Calu3 (cell line): ENCODE measurements around the gene MLLT1. TPM values are rescaled to one million over a fixed set of nuclear protein-coding genes. Genes with fewer than 3 reads are reported as not detected.

Source experiments
- BruUV-seq: library from RNA; stranded (reverse); fragments of 400-500 nt; replicated peaks from 2 replicates; lab custom pipeline; 2021; lab: Mats Ljungman, UMichigan
- CTCF ChIA-PET: fragments of 300-600 bp; sonication (Branson Sonifier 250); formaldehyde crosslinking; loops from one replicate; lab custom pipeline; 2022; ENCODE audit warnings: antibody characterized with exemption; lab: Charles Lee
- DNase-seq: peaks from one replicate; pipeline ENCODE4 v3.0.0; 2022
- H3K27ac Mint-ChIP-seq: one replicate; pipeline ENCODE4 v1.8.0; 2022; ENCODE audit warnings: mixed read lengths; ENCODE audit not compliant: unreplicated experiment
- H3K27me3 Mint-ChIP-seq: one replicate; pipeline ENCODE4 v1.8.0; 2022; ENCODE audit warnings: mixed read lengths; ENCODE audit not compliant: unreplicated experiment
- H3K36me3 Mint-ChIP-seq: one replicate; pipeline ENCODE4 v1.8.0; 2022; ENCODE audit warnings: mild to moderate bottlenecking, moderate library complexity, mixed read lengths; ENCODE audit not compliant: insufficient read depth, unreplicated experiment
- H3K4me1 Mint-ChIP-seq: one replicate; pipeline ENCODE4 v1.8.0; 2022; ENCODE audit warnings: mild to moderate bottlenecking, low read depth, mixed read lengths; ENCODE audit not compliant: unreplicated experiment
- H3K4me3 Mint-ChIP-seq: one replicate; pipeline ENCODE4 v1.8.0; 2022; ENCODE audit warnings: mild to moderate bottlenecking, low read depth, moderate library complexity, mixed read lengths; ENCODE audit not compliant: unreplicated experiment
- H3K9me3 Mint-ChIP-seq: one replicate; pipeline ENCODE4 v1.8.0; 2022; ENCODE audit warnings: low read depth, mixed read lengths; ENCODE audit not compliant: unreplicated experiment
- intact Hi-C: fragments of 100-400 bp; cut with micrococcal nuclease; formaldehyde crosslinking; loops from one replicate; pipeline ENCODE4 v1.10.0; 2022; ENCODE audit not compliant: unreplicated experiment
- total RNA-seq: library from RNA; stranded (reverse); gene quantifications from 2 replicates; pipeline ENCODE4 v1.2.3, GENCODE V29; 2022
- TF ChIP-seq, protein P1 (sequence below): fragments of 200-600 bp; IDR thresholded peaks from one replicate; pipeline ENCODE4 v1.8.0; 2022; ENCODE audit warnings: antibody characterized with exemption; ENCODE audit not compliant: unreplicated experiment

The MLLT1 gene
- total RNA-seq, 1 experiment from 2014 or later, result 49.8 TPM

DNA sequence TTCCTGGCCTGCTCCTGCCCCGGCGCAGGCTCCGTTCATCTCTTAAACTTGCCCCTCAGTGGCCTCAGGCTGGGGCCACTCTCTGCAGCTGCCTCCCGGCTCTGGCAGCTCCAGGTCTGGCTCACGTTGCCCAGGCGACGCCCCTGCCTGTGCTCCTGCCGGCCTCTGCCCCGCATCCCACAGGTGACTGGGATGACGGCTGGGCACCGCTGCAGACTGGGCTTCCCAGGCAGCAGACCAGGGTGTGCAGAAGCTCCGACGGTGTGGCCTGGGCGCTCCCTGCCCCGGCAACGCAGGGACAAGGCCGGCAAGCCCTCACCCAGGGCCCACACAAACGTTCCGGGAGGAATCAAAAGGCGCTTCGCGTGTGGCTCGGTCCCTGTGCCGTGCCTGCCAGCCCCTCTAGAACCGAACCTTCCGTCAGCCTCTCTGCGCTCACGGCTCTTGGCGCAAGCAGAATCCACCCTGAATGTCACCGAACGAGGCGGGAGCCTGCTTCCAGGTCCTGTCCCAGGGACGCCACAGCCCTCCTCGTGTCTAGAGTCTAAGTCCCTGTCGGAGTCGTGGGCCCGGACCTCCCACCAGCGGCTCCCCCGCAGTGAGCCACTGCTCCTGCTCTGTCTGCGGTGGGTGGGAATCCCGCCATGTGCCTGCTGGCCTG is 64.8 kb downstream of the MLLT1 start:
- no peak overlapping the region for H3K27ac Mint-ChIP-seq
- TF ChIP-seq, protein P1, sequence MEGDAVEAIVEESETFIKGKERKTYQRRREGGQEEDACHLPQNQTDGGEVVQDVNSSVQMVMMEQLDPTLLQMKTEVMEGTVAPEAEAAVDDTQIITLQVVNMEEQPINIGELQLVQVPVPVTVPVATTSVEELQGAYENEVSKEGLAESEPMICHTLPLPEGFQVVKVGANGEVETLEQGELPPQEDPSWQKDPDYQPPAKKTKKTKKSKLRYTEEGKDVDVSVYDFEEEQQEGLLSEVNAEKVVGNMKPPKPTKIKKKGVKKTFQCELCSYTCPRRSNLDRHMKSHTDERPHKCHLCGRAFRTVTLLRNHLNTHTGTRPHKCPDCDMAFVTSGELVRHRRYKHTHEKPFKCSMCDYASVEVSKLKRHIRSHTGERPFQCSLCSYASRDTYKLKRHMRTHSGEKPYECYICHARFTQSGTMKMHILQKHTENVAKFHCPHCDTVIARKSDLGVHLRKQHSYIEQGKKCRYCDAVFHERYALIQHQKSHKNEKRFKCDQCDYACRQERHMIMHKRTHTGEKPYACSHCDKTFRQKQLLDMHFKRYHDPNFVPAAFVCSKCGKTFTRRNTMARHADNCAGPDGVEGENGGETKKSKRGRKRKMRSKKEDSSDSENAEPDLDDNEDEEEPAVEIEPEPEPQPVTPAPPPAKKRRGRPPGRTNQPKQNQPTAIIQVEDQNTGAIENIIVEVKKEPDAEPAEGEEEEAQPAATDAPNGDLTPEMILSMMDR, result no peak
- H3K4me3 Mint-ChIP-seq, result no peak overlapping the region
- no peak for DNase-seq
- no peaks in the 10 kb centered on the region for H3K27me3 Mint-ChIP-seq
- BruUV-seq, result no TSS peak
- CTCF ChIA-PET, result no interaction called here
- intact Hi-C loops, result loop anchor here (10.0 kb wide), 1 partner anchor 80 kb away; no protein-coding TSS in a partner anchor
- H3K9me3 Mint-ChIP-seq, result no peaks in the 10 kb centered on the region
- no peaks in the 10 kb centered on the region for H3K4me1 Mint-ChIP-seq
- peaks cover 14% of the 10 kb centered on the region for H3K36me3 Mint-ChIP-seq

DNA sequence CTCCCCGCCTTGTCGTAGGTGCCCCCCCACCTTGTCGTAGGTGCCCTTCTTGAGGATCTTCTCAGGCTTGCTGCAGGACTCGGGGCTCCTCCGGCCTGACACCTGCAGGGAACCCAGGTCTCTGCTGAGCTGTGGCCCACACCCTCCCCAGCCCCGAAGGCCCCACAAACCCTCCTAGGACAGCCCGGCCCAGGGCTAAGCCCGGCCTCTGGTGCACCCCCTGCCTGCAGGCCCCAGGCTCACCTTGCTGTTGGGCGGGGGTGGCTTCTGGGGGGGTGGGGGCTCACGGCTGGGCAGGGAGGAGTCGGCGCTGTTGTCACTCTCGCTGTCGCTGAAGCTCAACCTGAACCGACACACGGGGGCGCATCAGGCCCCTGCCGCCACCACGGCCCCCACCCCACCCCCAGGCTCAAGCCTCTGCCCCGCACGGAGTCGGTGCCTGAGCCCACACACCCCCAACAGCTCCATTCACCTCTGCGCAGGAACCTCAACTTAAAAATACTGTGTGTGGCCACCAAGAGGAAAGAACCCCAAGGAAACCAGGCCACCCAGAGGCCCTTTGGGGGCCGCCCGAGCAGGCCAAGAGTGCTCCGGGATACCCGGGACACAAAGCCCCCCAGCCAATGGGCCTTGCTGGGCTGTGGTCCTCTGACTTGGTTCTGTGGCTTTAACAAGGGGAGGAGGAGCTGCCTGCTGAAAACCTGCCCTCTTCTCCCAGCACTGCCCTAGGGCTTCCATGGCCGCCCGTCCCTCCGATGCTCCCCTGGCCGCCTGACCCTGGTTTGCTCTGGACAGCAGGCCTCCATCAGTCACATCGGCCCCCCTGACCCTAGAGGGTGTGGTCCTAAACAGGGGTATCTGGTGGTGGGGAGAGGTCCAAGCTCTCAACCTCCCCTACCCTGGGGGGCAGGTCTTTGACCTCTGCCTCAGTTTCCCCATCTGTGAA is 65.8 kb downstream of the MLLT1 start:
- Mint-ChIP-seq H3K4me1 (no peaks in the 10 kb centered on the region), H3K27me3 (no peaks in the 10 kb centered on the region), H3K9me3 (no peaks in the 10 kb centered on the region), H3K4me3 (no peak overlapping the region), H3K27ac (no peak overlapping the region), H3K36me3 (peaks cover 14% of the 10 kb centered on the region)
- intact Hi-C loops, result loop anchor here (10.0 kb wide), 1 partner anchor 81 kb away; no protein-coding TSS in a partner anchor
- TF ChIP-seq, protein P1, result no peak
- CTCF ChIA-PET, result no interaction called here
- no peak for DNase-seq
- no TSS peak for BruUV-seq

GRCh38 chr19:6213266-6213595 is 66.5 kb downstream of the MLLT1 start:
- no peak for DNase-seq
- CTCF ChIA-PET, result no interaction called here
- TF ChIP-seq, protein P1, result no peak
- no peaks in the 10 kb centered on the region for H3K4me1 Mint-ChIP-seq
- H3K36me3 Mint-ChIP-seq, result peaks cover 9% of the 10 kb centered on the region
- no peak overlapping the region for H3K27ac Mint-ChIP-seq
- no TSS peak for BruUV-seq
- intact Hi-C loops, result loop anchor here (10.0 kb wide), 1 partner anchor 82 kb away; no protein-coding TSS in a partner anchor
- no peak overlapping the region for H3K4me3 Mint-ChIP-seq
- H3K9me3 Mint-ChIP-seq, result no peaks in the 10 kb centered on the region
- no peaks in the 10 kb centered on the region for H3K27me3 Mint-ChIP-seq

DNA sequence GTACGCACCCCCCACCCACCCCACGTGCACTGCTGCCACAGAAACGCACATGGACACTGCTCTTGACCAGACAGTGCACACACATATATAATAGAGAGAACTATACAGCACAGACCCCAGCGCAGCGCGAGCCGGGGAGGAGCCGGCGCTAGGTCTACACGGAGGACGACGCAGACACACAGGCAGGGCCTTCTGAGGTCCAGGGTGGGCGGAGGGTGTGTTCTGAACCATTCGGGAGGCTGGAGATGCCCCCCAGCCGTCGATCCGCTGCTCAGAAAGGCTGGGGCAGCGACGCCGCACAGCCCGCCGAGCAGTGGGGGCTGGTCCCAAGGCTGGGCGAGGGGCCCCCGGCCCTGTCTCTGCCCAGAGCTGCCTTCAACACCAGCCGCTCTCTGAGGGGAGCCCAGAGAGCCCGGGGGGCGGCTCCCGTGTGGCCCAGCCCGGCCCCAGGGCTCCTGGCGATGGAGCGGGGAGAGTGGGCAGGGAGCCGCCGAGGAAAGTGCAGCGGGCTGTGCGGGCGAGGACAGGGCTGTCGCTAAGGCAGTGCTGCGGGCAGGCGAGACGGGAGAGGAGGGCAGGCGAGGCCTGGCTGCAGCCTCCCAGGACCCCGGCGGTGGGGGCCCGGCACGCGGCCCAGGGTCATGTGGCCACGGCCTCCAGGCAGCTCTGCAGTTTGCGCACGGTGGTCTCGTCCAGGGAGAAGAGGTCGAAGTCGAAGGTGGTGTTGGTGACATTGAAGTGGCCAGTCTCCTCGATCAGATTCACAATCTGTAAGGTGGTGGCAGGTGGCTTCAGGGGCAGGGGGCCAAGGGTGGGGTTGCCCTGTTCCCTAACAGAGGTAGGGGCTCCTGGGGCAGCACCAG is 67.1 kb downstream of the MLLT1 start:
- Mint-ChIP-seq H3K36me3 (peaks cover 8% of the 10 kb centered on the region), H3K9me3 (no peaks in the 10 kb centered on the region), H3K4me1 (no peaks in the 10 kb centered on the region), H3K27ac (no peak overlapping the region), H3K27me3 (no peaks in the 10 kb centered on the region), H3K4me3 (no peak overlapping the region)
- BruUV-seq, result no TSS peak
- TF ChIP-seq, protein P1, result no peak
- CTCF ChIA-PET, result no interaction called here
- intact Hi-C loops, result loop anchor here (10.0 kb wide), 1 partner anchor 82 kb away; no protein-coding TSS in a partner anchor
- no peak for DNase-seq
